Nephron (organoid): ENCODE measurements around the gene LRP6.
A peak's percentile ranks its signal among the peaks of the same experiment; 100 is the strongest.
"Not testable (repeated sequence)": the region's sequence is repeated elsewhere in the genome, so short reads cannot be mapped to it uniquely, and the experiment has no call there.

ENCODE experiments used
- H3K27ac Mint-ChIP-seq, 3 experiments: 2 replicates each; pipeline ENCODE4 v1.8.0; 2020; ENCODE audit warnings: mixed read lengths in 3 of 3, mild to moderate bottlenecking in 2 of 3, moderate library complexity in 1 of 3
- H3K27me3 Mint-ChIP-seq: 2 replicates; pipeline ENCODE4 v1.8.0; 2021; ENCODE audit warnings: low read depth, mild to moderate bottlenecking, moderate library complexity, mixed read lengths
- H3K36me3 Mint-ChIP-seq: 2 replicates; pipeline ENCODE4 v1.8.0; 2020; ENCODE audit warnings: low read depth, mixed read lengths
- H3K4me1 Mint-ChIP-seq: 2 replicates; pipeline ENCODE4 v1.8.0; 2020; ENCODE audit warnings: mixed read lengths
- H3K4me3 Mint-ChIP-seq, 3 experiments: 2 replicates each; pipeline ENCODE4 v1.8.0; 2020; ENCODE audit warnings: mild to moderate bottlenecking in 3 of 3, mixed read lengths in 3 of 3, moderate library complexity in 2 of 3
- H3K9me3 Mint-ChIP-seq: 2 replicates; pipeline ENCODE4 v1.8.0; 2020; ENCODE audit warnings: mixed read lengths
- TF ChIP-seq, protein P1 (sequence below), 3 experiments: fragments of 200-600 bp; sonication (generic); IDR thresholded peaks; one replicate each; pipeline ENCODE4 v1.5.0; 2021; ENCODE audit warnings: antibody characterized with exemption in 3 of 3; ENCODE audit not compliant: unreplicated experiment in 3 of 3

LRP6 gene

DNA sequence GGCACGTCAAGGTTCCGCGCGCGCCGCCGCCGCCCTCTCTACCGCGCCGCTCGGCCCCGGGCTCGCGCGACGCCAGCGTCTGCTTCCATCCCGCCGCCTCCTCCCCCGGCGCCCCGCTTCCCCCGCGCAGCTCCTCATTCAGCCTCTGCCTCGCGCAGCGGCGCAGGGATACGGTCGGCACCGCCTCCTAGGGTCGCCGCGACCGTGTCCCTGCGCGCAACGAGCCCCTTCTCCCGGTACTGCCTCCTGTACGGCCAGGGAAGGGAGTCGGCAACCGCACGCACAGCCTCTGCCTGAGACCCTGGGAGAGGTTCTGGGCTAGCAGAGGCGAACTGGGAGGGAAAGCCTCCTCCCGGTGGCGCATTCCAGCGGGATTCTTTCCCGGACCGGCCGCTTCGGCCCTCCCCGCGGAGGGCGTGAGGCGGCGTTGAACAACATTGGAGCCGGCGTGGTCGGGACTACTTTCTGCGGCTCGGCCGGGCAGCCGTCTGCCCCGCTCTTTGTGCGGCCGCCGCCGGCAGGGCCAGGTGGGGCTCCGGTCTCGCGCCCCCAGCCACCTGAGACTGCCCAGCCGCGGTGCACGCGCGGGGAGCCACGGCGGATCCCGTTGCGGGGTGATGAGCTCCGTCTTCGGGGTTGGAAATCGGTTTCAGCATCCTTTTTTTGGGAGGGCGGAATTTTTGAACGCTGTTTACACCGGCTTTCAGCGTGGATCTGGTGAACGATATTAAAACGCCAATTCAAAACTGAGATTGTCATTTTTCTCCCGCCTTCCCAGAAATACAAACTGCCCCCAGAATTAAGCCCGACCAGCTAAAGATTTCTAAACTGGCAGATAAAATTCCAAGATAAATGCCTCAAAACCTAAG, at the start of gene LRP6:
LRP6 (minus strand) TSS at position 172 of the 869 bp plus-strand sequence. CDS start 309 bp downstream, outside the sequence.
- Mint-ChIP-seq H3K27ac (peak within 1 kb of the TSS; percentile 100), H3K9me3 (no peaks in the 10 kb centered on the region), H3K27me3 (no peaks in the 10 kb centered on the region), H3K4me3 (peak within 1 kb of the TSS; percentile 91 to 98 (median 95)), H3K36me3 (peaks cover 9% of the 10 kb centered on the region), H3K4me1 (peaks cover 32% of the 10 kb centered on the region)
- TF ChIP-seq, protein P1, sequence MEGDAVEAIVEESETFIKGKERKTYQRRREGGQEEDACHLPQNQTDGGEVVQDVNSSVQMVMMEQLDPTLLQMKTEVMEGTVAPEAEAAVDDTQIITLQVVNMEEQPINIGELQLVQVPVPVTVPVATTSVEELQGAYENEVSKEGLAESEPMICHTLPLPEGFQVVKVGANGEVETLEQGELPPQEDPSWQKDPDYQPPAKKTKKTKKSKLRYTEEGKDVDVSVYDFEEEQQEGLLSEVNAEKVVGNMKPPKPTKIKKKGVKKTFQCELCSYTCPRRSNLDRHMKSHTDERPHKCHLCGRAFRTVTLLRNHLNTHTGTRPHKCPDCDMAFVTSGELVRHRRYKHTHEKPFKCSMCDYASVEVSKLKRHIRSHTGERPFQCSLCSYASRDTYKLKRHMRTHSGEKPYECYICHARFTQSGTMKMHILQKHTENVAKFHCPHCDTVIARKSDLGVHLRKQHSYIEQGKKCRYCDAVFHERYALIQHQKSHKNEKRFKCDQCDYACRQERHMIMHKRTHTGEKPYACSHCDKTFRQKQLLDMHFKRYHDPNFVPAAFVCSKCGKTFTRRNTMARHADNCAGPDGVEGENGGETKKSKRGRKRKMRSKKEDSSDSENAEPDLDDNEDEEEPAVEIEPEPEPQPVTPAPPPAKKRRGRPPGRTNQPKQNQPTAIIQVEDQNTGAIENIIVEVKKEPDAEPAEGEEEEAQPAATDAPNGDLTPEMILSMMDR (IDR thresholded peaks at IDR 0.05; ENCODE audit: unreplicated experiment in 3 of 3) = no peak

DNA sequence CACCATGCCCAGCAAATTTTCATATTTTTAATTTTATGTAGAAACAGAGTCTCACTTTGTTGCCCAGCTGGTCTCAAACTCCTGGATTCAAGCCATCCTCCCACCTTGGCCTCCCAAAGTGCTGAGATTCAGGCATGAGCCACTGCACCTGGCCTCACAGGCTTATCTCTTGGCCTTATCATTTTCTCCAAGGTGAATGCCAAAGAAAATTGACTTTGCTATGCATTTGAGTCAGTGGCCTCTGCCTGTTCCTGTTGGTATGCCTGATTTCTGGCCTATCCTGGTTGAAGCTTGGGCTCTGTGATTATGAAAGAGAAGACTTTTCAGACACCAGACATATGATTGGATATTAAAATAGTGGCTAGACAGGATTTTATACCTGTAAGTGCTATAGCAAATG, 49.0 kb upstream of the LRP6 start:
- Mint-ChIP-seq H3K9me3 (no peaks in the 10 kb centered on the region), H3K27ac (peak overlapping the region in 1 of 3 experiments; percentile 58), H3K27me3 (no peaks in the 10 kb centered on the region), H3K4me1 (peaks cover 15% of the 10 kb centered on the region), H3K4me3 (no peak overlapping the region), H3K36me3 (no peaks in the 10 kb centered on the region)
- TF ChIP-seq, protein P1 (IDR thresholded peaks at IDR 0.05; ENCODE audit: unreplicated experiment in 3 of 3) = no peak

DNA sequence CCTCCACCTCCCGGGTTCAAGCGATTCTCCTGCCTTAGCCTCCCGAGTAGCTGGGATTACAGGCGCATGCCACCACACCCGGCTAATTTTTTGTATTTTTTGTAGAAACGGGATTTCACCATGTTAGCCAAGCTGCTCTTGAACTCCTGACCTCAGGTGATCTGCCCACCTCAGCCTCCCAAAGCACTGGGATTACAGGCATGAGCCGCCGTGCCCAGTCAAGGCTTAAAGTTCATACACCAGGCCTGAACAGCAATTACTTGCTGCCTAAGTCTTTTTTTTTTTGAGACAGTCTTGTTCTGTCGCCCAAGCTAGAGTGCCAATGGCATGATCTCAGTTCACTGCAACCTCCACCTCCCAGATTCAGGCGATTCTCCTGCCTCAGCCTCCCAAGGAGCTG, 43.9 kb upstream of the LRP6 start:
- not testable (repeated sequence) for H3K27me3 Mint-ChIP-seq, H3K4me1 Mint-ChIP-seq, H3K4me3 Mint-ChIP-seq, H3K27ac Mint-ChIP-seq, H3K9me3 Mint-ChIP-seq, H3K36me3 Mint-ChIP-seq

DNA sequence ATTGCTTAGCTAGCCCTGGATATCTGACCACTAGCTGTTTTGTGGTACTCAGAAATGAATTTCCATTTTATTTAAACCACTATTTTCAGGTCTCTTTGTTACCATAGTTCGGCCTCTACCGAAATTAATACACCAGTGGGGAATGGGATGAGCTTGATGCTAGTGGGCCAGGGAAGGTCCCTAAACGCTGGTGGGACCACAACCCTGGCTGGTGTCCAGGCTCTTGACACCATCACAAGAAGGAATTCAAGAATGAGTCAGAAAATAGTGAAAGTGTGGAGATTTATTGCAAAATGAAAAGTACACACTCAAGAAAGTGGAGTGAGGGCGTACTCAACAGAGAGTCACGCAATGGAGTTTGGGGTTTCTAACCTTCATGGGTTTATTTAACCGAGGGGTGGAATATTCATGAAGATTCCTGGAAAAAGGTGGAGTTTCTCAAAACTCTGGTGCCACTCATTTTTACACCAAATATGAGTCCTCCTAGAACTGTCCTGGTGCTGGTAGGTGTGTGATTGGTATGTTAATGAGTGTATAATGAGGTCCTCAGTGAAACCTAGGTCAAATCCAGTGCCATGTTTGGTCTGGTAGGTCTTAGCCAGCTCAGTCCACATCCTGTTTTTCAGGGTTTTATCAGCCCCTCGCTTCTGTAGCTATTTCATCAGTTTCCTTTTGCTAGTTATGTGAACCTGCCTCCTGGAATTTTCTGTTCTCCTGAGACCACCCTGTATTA, 38.9 kb upstream of the LRP6 start:
- H3K27me3 Mint-ChIP-seq = no peaks in the 10 kb centered on the region
- H3K4me3 Mint-ChIP-seq = no peak overlapping the region
- H3K4me1 Mint-ChIP-seq = no peaks in the 10 kb centered on the region
- H3K36me3 Mint-ChIP-seq = no peaks in the 10 kb centered on the region
- H3K9me3 Mint-ChIP-seq = peaks cover 6% of the 10 kb centered on the region
- TF ChIP-seq, protein P1 (IDR thresholded peaks at IDR 0.05; ENCODE audit: unreplicated experiment in 3 of 3) = no peak
- H3K27ac Mint-ChIP-seq = no peak overlapping the region

DNA sequence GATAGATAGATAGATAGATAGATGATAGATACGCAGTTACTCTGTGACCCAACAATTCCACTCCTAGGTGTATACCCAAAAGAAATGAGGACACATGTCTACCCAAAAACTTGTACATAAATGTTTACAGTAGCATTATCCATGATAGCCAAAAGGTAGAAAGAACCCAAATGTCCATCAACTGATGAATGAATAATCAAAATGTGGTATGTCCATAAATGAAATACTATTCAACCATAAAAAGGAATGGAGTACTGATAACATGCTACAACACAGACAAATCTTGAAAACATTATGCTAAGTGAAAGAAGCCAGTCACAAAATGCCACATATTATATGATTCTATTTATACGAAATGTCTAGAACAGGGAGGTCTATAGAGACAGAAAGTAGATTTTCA, 36.1 kb upstream of the LRP6 start:
- H3K9me3 Mint-ChIP-seq = peaks cover 6% of the 10 kb centered on the region
- no peak overlapping the region for H3K4me3 Mint-ChIP-seq
- H3K36me3 Mint-ChIP-seq = no peaks in the 10 kb centered on the region
- H3K4me1 Mint-ChIP-seq = no peaks in the 10 kb centered on the region
- H3K27me3 Mint-ChIP-seq = no peaks in the 10 kb centered on the region
- TF ChIP-seq, protein P1 (IDR thresholded peaks at IDR 0.05; ENCODE audit: unreplicated experiment in 3 of 3) = no peak
- H3K27ac Mint-ChIP-seq = no peak overlapping the region

DNA sequence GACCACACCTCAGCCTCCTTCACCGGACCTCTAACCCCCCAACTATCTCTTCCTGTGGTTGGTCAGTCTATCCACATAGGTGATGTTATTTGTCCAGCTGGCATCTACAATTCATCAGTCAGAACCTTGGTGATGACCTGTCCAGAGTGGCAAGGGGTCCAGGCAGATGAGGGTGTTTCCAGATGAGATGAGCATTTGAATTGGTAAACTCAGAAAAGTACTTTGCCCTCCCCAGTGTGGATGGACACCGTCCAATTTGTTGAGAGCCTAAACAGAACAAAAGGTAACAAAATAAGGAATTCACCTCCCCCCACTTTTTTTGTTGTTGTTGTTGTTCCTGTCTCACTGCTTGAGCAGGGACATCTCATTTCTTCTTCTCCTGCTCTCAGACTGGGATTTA, 34.3 kb upstream of the LRP6 start:
- H3K9me3 Mint-ChIP-seq = peaks cover 6% of the 10 kb centered on the region
- H3K4me1 Mint-ChIP-seq = no peaks in the 10 kb centered on the region
- TF ChIP-seq, protein P1 (IDR thresholded peaks at IDR 0.05; ENCODE audit: unreplicated experiment in 3 of 3) = no peak
- H3K27ac Mint-ChIP-seq = no peak overlapping the region
- no peak overlapping the region for H3K4me3 Mint-ChIP-seq
- H3K27me3 Mint-ChIP-seq = peaks cover 5% of the 10 kb centered on the region
- no peaks in the 10 kb centered on the region for H3K36me3 Mint-ChIP-seq
